Prostate gland (tissue), 2 donors: ENCODE measurements around the gene PALLD. TPM values are rescaled to one million over a fixed set of nuclear protein-coding genes. Genes with fewer than 3 reads are reported as not detected.

ENCODE experiments used
- DNase-seq: peaks from one replicate; pipeline ENCODE4 v3.0.0-alpha.2; 2019; ENCODE audit warnings: low spot score
- H3K27ac ChIP-seq, 2 donors: fragments of 200-600 bp; sonication (generic); 2 replicates each; pipeline ENCODE4 v1.5.1; 2017 to 2019
- H3K27me3 ChIP-seq: fragments of 200-600 bp; sonication (generic); replicated peaks from 2 replicates; pipeline ENCODE4 v1.5.1; 2019; ENCODE audit not compliant: insufficient read depth
- H3K36me3 ChIP-seq, 2 donors: fragments of 200-600 bp; sonication (generic); 1 replicate in 1 of 2; 2 replicates in 1 of 2; pipeline versions ENCODE4 v1.5.1 to v1.8.1; 2017 to 2019
- H3K4me1 ChIP-seq: fragments of 200-600 bp; sonication (generic); replicated peaks from 2 replicates; pipeline ENCODE4 v1.5.1; 2019
- H3K4me3 ChIP-seq, 2 donors: fragments of 200-600 bp; sonication (generic); 2 replicates each; pipeline ENCODE4 v1.5.1; 2017 to 2019
- H3K9me3 ChIP-seq: fragments of 200-600 bp; sonication (generic); 2 replicates; pipeline ENCODE4 v1.5.1; 2017
- POLR2A ChIP-seq: fragments of 450-650 bp; IDR thresholded peaks from one replicate; pipeline ENCODE4 v1.6.1; 2016; ENCODE audit warnings: antibody characterized with exemption, mild to moderate bottlenecking
- POLR2AphosphoS5 ChIP-seq: sonication (generic); formaldehyde crosslinking; IDR thresholded peaks from one replicate; pipeline ENCODE4 v1.6.1; 2017; ENCODE audit warnings: antibody characterized with exemption
- WGBS: methylation state at CpG from one replicate; pipeline ENCODE4 v1.1.5; 2018; 5-methylcytosine and 5-hydroxymethylcytosine counted together
- intact Hi-C: fragments of 100-400 bp; cut with DNase I; formaldehyde crosslinking; loops from one replicate; pipeline ENCODE4 v1.14.2; 2022
- total RNA-seq, 2 donors: library from RNA; depleted of rRNA; stranded (reverse); fragments of >200 nt; gene quantifications; one replicate each; pipeline ENCODE4 v1.1.0, GENCODE V29; 2016
- TF ChIP-seq, protein P1 (sequence below), 4 experiments: fragments of 200-600 bp in 2 of 4; fragments of 450-650 bp in 2 of 4; sonication (generic) in 2 of 4; IDR thresholded peaks; 1 replicate in 3 of 4; 2 replicates in 1 of 4; pipeline ENCODE4 v1.5.1; 2016 to 2019; ENCODE audit warnings: antibody characterized with exemption in 4 of 4, mild to moderate bottlenecking in 2 of 4, moderate library complexity in 2 of 4

The PALLD gene
- total RNA-seq, 2 donors from 2014 or later = 252 TPM

- no peaks in the 10 kb centered on the region for H3K9me3 ChIP-seq
- no peak overlapping the region for H3K4me3 ChIP-seq
- H3K4me1 ChIP-seq = no peaks in the 10 kb centered on the region
- no peak overlapping the region for H3K27ac ChIP-seq
- DNase-seq = no peak
- 100% methylated on average over 1 of the region's 1 CpG for WGBS
- TF ChIP-seq POLR2AphosphoS5 = no peak
- TF ChIP-seq, protein P1, sequence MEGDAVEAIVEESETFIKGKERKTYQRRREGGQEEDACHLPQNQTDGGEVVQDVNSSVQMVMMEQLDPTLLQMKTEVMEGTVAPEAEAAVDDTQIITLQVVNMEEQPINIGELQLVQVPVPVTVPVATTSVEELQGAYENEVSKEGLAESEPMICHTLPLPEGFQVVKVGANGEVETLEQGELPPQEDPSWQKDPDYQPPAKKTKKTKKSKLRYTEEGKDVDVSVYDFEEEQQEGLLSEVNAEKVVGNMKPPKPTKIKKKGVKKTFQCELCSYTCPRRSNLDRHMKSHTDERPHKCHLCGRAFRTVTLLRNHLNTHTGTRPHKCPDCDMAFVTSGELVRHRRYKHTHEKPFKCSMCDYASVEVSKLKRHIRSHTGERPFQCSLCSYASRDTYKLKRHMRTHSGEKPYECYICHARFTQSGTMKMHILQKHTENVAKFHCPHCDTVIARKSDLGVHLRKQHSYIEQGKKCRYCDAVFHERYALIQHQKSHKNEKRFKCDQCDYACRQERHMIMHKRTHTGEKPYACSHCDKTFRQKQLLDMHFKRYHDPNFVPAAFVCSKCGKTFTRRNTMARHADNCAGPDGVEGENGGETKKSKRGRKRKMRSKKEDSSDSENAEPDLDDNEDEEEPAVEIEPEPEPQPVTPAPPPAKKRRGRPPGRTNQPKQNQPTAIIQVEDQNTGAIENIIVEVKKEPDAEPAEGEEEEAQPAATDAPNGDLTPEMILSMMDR (IDR thresholded peaks at IDR 0.05) = no peak
- TF ChIP-seq POLR2A = no peak
- H3K27me3 ChIP-seq = no peaks in the 10 kb centered on the region
- H3K36me3 ChIP-seq = no peaks in the 10 kb centered on the region
- intact Hi-C loops = no loop called here
Observed at GRCh38 chr4:168489616-168490015, 7.2 kb upstream of the PALLD start.

DNA sequence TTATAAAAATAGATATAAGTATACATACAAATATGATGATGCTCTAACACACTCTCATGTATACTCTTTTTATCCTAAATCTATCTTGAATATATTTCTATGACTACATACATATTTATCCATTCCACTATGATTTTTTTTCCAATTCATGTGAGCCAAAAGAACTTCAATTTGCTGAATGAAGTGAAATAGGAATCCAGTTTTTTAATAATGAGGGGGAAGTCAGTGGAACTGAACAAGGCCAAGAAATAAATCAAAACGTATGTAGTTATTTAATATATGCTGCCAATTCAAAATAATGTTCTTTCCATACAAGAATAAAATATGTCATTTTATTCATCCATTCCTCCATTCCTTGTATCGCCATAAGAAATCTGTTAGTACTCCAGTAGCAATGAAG, 6.1 kb upstream of the PALLD start:
- no peak for DNase-seq
- no peak overlapping the region for H3K4me3 ChIP-seq
- no peaks in the 10 kb centered on the region for H3K9me3 ChIP-seq
- intact Hi-C loops = no loop called here
- H3K4me1 ChIP-seq = no peaks in the 10 kb centered on the region
- WGBS = 95% methylated on average over 2 of the region's 2 CpGs
- H3K27me3 ChIP-seq = no peaks in the 10 kb centered on the region
- H3K36me3 ChIP-seq = no peaks in the 10 kb centered on the region
- TF ChIP-seq POLR2A (no peak), POLR2AphosphoS5 (no peak)
- TF ChIP-seq, protein P1 (IDR thresholded peaks at IDR 0.05) = no peak
- no peak overlapping the region for H3K27ac ChIP-seq

DNA sequence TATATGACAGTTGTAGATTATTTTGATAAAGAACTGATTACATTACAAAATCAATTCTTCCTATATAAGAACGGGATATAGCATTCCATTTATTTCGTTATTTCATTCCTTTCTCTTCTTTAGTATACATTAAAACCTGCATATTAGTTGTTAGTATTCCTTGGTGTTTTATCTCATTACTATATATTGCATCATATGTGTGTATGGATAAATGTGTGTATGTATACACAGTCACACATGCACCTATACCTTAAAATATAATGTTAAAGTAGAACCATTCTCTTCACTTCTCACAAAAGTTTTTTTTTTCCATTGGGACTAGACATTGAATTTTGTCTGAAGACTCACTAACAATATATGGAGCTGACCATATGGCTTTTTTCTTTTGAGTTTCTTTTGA, 5.3 kb upstream of the PALLD start:
- Histone ChIP-seq H3K4me1 (no peaks in the 10 kb centered on the region), H3K27ac (no peak overlapping the region), H3K4me3 (no peak overlapping the region), H3K27me3 (no peaks in the 10 kb centered on the region), H3K9me3 (no peaks in the 10 kb centered on the region), H3K36me3 (no peaks in the 10 kb centered on the region)
- 93% methylated on average over 2 of the region's 2 CpGs for WGBS
- DNase-seq = no peak
- TF ChIP-seq POLR2A (no peak), POLR2AphosphoS5 (no peak)
- TF ChIP-seq, protein P1 (IDR thresholded peaks at IDR 0.05) = no peak
- intact Hi-C loops = no loop called here

DNA sequence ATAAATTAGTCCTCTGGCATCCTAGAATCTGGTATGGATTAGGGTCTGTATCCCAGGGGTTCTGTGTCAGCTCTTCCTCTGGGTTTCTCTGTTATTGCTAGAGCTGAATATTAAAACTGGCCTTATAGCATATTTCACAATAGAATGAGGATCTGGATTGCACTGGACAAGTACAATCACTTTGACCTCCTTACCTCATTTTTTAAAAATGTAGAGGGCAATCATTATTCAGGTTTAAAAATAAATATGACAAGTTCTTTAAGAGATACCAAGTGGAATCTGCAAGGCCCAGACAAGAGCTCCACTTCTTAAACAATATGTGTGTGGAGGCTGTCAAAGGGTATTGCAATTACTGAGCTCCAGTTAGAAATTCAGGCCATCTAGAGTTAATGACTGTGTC, 1.4 kb downstream of the PALLD start:
- H3K4me1 ChIP-seq = no peaks in the 10 kb centered on the region
- H3K27me3 ChIP-seq = no peaks in the 10 kb centered on the region
- no peak for DNase-seq
- no peaks in the 10 kb centered on the region for H3K9me3 ChIP-seq
- H3K36me3 ChIP-seq = no peaks in the 10 kb centered on the region
- H3K4me3 ChIP-seq = no peak overlapping the region
- intact Hi-C loops = no loop called here
- H3K27ac ChIP-seq = no peak overlapping the region
- TF ChIP-seq POLR2AphosphoS5 (no peak), POLR2A (no peak)
- TF ChIP-seq, protein P1 (IDR thresholded peaks at IDR 0.05) = no peak

- intact Hi-C loops = no loop called here
- DNase-seq = no peak
- Histone ChIP-seq H3K9me3 (no peaks in the 10 kb centered on the region), H3K4me1 (no peaks in the 10 kb centered on the region), H3K27ac (no peak overlapping the region), H3K4me3 (no peak overlapping the region), H3K27me3 (no peaks in the 10 kb centered on the region), H3K36me3 (no peaks in the 10 kb centered on the region)
- no peak for TF ChIP-seq POLR2A
- TF ChIP-seq, protein P1 (IDR thresholded peaks at IDR 0.05) = no peak
- TF ChIP-seq POLR2AphosphoS5 = no peak
Observed at GRCh38 chr4:168499241-168499640, 2.4 kb downstream of the PALLD start.
